Measurements from ENCODE around the gene TPGS1. TPM values are rescaled to one million over a fixed set of nuclear protein-coding genes. Genes with fewer than 3 reads are reported as not detected.

TPGS1 gene
- total and polyA plus RNA-seq, 12 donors, result 7.1 to 22.2 (median 10.2) TPM

DNA sequence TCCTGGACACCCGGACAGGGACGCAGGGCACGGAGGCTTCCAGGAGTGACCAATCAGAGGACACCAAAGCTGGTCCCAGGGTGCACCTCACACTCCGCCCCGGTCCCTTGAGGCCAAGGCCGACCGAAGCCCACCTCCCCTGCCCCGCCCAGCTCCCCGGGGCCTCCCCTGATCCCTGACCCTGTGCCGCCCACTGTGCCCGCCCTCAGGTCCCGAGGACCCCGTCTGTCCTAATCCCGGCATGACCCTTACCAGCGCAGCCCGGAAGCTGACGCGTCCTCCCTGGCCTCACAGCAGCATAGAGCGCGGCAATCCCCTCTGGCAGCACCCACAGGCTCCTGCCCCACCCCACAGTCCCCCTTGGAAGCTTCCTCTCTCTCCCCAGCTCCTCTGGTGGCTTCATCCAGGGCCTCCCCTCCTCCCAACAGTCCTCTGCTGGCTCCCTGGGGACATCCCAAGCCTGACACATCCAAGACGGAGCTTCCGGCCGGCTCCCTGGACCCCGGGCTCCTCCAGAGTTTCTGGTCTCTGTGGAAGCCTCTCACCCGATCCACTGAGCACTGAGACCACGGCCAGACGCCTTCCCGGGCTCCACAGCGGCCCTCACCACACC is 16.9 kb downstream of the TPGS1 start:
- intact Hi-C loops (cut with DNase I), result no loop called here
- Histone ChIP-seq H3K27me3 (peaks cover 0 to 11% (median 0%) of the 10 kb centered on the region in 7 donors), H3K4me1 (no peaks in the 10 kb centered on the region), H3K4me3 (peak overlapping the region in 4 of 10 donors; percentile 1 to 12 (median 11)), H3K36me3 (peaks cover 0 to 14% (median 0%) of the 10 kb centered on the region in 9 donors), H3K27ac (no peak overlapping the region), H3K9me3 (peaks cover 0 to 9% (median 0%) of the 10 kb centered on the region in 11 donors)
- no peak for TF ChIP-seq CTCF (IDR thresholded peaks at IDR 0.05)
- DNase-seq (peak in 1 of 2 donors; percentile 53), ATAC-seq (peak; percentile 18 to 58 (median 42))
- 59 to 60% methylated on average over 29 of the region's 29 CpGs for WGBS, 2 donors

DNA sequence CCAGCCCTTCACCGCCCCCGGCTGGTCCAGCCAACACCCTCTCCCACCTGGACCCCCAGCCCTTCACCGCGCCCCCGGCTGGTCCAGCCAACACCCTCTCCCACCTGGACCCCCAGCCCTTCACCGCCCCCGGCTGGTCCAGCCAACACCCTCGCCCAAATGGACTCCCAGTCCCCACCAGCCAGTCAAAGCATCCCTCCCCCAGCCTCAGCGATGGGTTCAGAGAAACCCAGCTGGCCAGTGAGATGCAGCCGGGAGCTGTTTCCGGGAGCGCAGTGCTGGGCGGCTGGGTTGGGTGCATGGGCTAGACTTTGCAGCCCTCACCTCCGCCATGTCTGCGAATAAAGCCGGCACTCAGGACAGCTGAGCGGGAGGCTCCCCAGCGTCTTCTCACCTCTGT is 17.7 kb downstream of the TPGS1 start:
- WGBS, 2 donors, result 66 to 73% methylated on average over 18 of the region's 18 CpGs
- H3K27ac ChIP-seq, result no peak overlapping the region
- DNase-seq (no peak), ATAC-seq (no peak)
- H3K36me3 ChIP-seq, result peaks cover 0 to 6% (median 0%) of the 10 kb centered on the region in 9 donors
- TF ChIP-seq CTCF (IDR thresholded peaks at IDR 0.05), result no peak
- no peak overlapping the region for H3K4me3 ChIP-seq
- peaks cover 0 to 9% (median 0%) of the 10 kb centered on the region in 11 donors for H3K9me3 ChIP-seq
- no peaks in the 10 kb centered on the region for H3K4me1 ChIP-seq
- intact Hi-C loops (cut with DNase I), result no loop called here
- peaks cover 0 to 11% (median 0%) of the 10 kb centered on the region in 7 donors for H3K27me3 ChIP-seq

- peaks cover 0 to 11% (median 0%) of the 10 kb centered on the region in 7 donors for H3K27me3 ChIP-seq
- H3K4me1 ChIP-seq, result peaks cover 0 to 7% (median 5%) of the 10 kb centered on the region in 9 donors
- no peak for TF ChIP-seq CTCF (IDR thresholded peaks at IDR 0.05)
- DNase-seq (no peak), ATAC-seq (no peak)
- H3K4me3 ChIP-seq, result no peak overlapping the region
- intact Hi-C loops (cut with DNase I), result no loop called here
- H3K9me3 ChIP-seq, result peaks cover 0 to 9% (median 0%) of the 10 kb centered on the region in 11 donors
- H3K36me3 ChIP-seq, result peaks cover 0 to 3% (median 0%) of the 10 kb centered on the region in 9 donors
- no peak overlapping the region for H3K27ac ChIP-seq
- 37 to 44% methylated on average over 13 of the region's 13 CpGs for WGBS, 2 donors
These were observed 18.6 kb downstream of the TPGS1 start for GRCh38 chr19:525857-526419.

GRCh38 chr19:530134-531008 is 23.1 kb downstream of the TPGS1 start:
- peak in 2 of 8 donors; percentile 0 to 1 for ATAC-seq
- intact Hi-C loops (cut with DNase I), result loop anchor here in 3 of 10 donors (2.0 to 10.0 kb wide), 4 partner anchors 24 to 104 kb away; partner anchors contain the start of genes POLRMT (in 2 of the 3), BSG (in 1 of the 3), FGF22 (in 1 of the 3) and TPGS1 (in 1 of the 3)
- peaks cover 0 to 4% (median 0%) of the 10 kb centered on the region in 9 donors for H3K36me3 ChIP-seq
- 68 to 71% methylated on average over 38 of the region's 38 CpGs for WGBS, 2 donors
- H3K4me1 ChIP-seq, result peaks cover 14 to 34% (median 30%) of the 10 kb centered on the region in 9 donors
- H3K27ac ChIP-seq, result peak overlapping the region; percentile 81 to 100 (median 98)
- peak overlapping the region; percentile 76 to 100 (median 93) for H3K4me3 ChIP-seq
- H3K9me3 ChIP-seq, result no peaks in the 10 kb centered on the region
- peaks cover 0 to 11% (median 0%) of the 10 kb centered on the region in 7 donors for H3K27me3 ChIP-seq
- no peak for DNase-seq
- TF ChIP-seq CTCF (IDR thresholded peaks at IDR 0.05), result no peak

All from heart right ventricle (tissue), 16 donors.